ENCODE measurements around the gene PAPPA. TPM values are rescaled to one million over a fixed set of nuclear protein-coding genes. Genes with fewer than 3 reads are reported as not detected.

The PAPPA gene
- total RNA-seq, 1 donor from 2014 or later, result 172 TPM

GRCh38 chr9:116414374-116414773 is 260.8 kb downstream of the PAPPA start:
- Mint-ChIP-seq H3K4me1 (ENCODE audit: low read depth, unreplicated experiment) (peaks cover 8% of the 10 kb centered on the region), H3K36me3 (ENCODE audit: low read depth, unreplicated experiment) (peaks cover 7% of the 10 kb centered on the region), H3K9me3 (ENCODE audit: unreplicated experiment) (no peaks in the 10 kb centered on the region), H3K27me3 (ENCODE audit: low read depth, unreplicated experiment) (no peaks in the 10 kb centered on the region), H3K27ac (ENCODE audit: unreplicated experiment) (no peak overlapping the region), H3K4me3 (ENCODE audit: unreplicated experiment) (no peak overlapping the region)
- H3K36me3 ChIP-seq (ENCODE audit: insufficient read depth, low read length), result no peaks in the 10 kb centered on the region
- no peak overlapping the region for H3K4me2 ChIP-seq (ENCODE audit: low read length)
- H3K27ac ChIP-seq (ENCODE audit: low read depth, low read length), result no peak overlapping the region
- no peaks in the 10 kb centered on the region for H4K20me1 ChIP-seq (ENCODE audit: insufficient read depth, low read length)
- H3K79me2 ChIP-seq (ENCODE audit: insufficient read depth, low read length), result no peaks in the 10 kb centered on the region
- H3K27me3 ChIP-seq (ENCODE audit: insufficient read depth, low read length), result no peaks in the 10 kb centered on the region
- no peak overlapping the region for H3K4me3 ChIP-seq (ENCODE audit: insufficient read depth, low read depth, low read length)
- TF ChIP-seq EZH2 (IDR thresholded peaks at IDR 0.05; ENCODE audit: insufficient read depth, low read length) (no peak), CTCF (IDR thresholded peaks at IDR 0.05; ENCODE audit: insufficient read depth, low read depth, low read length) (no peak)
- no peaks in the 10 kb centered on the region for H3K9me3 ChIP-seq (ENCODE audit: insufficient read depth, low read depth, low read length)
- H3K4me1 ChIP-seq (ENCODE audit: insufficient read depth, low read length), result no peaks in the 10 kb centered on the region
- H2AFZ ChIP-seq (ENCODE audit: low read depth, low read length), result no peak overlapping the region
- no peak overlapping the region for H3K9ac ChIP-seq (ENCODE audit: low read length)
- FAIRE-seq, result no peak
- DNase-seq (ENCODE audit: low read depth), result no peak

- no peak overlapping the region for H3K27ac ChIP-seq (ENCODE audit: low read depth, low read length)
- peaks cover 11% of the 10 kb centered on the region for H3K36me3 Mint-ChIP-seq (ENCODE audit: low read depth, unreplicated experiment)
- H4K20me1 ChIP-seq (ENCODE audit: insufficient read depth, low read length), result no peaks in the 10 kb centered on the region
- H3K4me2 ChIP-seq (ENCODE audit: low read length), result no peak overlapping the region
- H2AFZ ChIP-seq (ENCODE audit: low read depth, low read length), result no peak overlapping the region
- H3K4me1 Mint-ChIP-seq (ENCODE audit: low read depth, unreplicated experiment), result peaks cover 9% of the 10 kb centered on the region
- no peaks in the 10 kb centered on the region for H3K9me3 Mint-ChIP-seq (ENCODE audit: unreplicated experiment)
- no peak for FAIRE-seq
- no peak overlapping the region for H3K4me3 ChIP-seq (ENCODE audit: insufficient read depth, low read depth, low read length)
- no peaks in the 10 kb centered on the region for H3K9me3 ChIP-seq (ENCODE audit: insufficient read depth, low read depth, low read length)
- no peaks in the 10 kb centered on the region for H3K4me1 ChIP-seq (ENCODE audit: insufficient read depth, low read length)
- no peaks in the 10 kb centered on the region for H3K27me3 Mint-ChIP-seq (ENCODE audit: low read depth, unreplicated experiment)
- TF ChIP-seq CTCF (IDR thresholded peaks at IDR 0.05; ENCODE audit: insufficient read depth, low read depth, low read length) (no peak), EZH2 (IDR thresholded peaks at IDR 0.05; ENCODE audit: insufficient read depth, low read length) (no peak)
- H3K36me3 ChIP-seq (ENCODE audit: insufficient read depth, low read length), result no peaks in the 10 kb centered on the region
- H3K79me2 ChIP-seq (ENCODE audit: insufficient read depth, low read length), result no peaks in the 10 kb centered on the region
- no peak overlapping the region for H3K9ac ChIP-seq (ENCODE audit: low read length)
- no peaks in the 10 kb centered on the region for H3K27me3 ChIP-seq (ENCODE audit: insufficient read depth, low read length)
- H3K4me3 Mint-ChIP-seq (ENCODE audit: unreplicated experiment), result no peak overlapping the region
- DNase-seq (ENCODE audit: low read depth), result no peak
- H3K27ac Mint-ChIP-seq (ENCODE audit: unreplicated experiment), result no peak overlapping the region
Observed at GRCh38 chr9:116416421-116416820, 262.8 kb downstream of the PAPPA start.

GRCh38 chr9:116417464-116417863 is 263.9 kb downstream of the PAPPA start:
- Histone ChIP-seq H3K36me3 (ENCODE audit: insufficient read depth, low read length) (no peaks in the 10 kb centered on the region), H3K4me2 (ENCODE audit: low read length) (no peak overlapping the region), H3K9ac (ENCODE audit: low read length) (no peak overlapping the region), H3K27me3 (ENCODE audit: insufficient read depth, low read length) (no peaks in the 10 kb centered on the region), H2AFZ (ENCODE audit: low read depth, low read length) (no peak overlapping the region), H3K4me3 (ENCODE audit: insufficient read depth, low read depth, low read length) (no peak overlapping the region), H4K20me1 (ENCODE audit: insufficient read depth, low read length) (no peaks in the 10 kb centered on the region), H3K79me2 (ENCODE audit: insufficient read depth, low read length) (no peaks in the 10 kb centered on the region), H3K4me1 (ENCODE audit: insufficient read depth, low read length) (no peaks in the 10 kb centered on the region), H3K9me3 (ENCODE audit: insufficient read depth, low read depth, low read length) (no peaks in the 10 kb centered on the region), H3K27ac (ENCODE audit: low read depth, low read length) (no peak overlapping the region)
- no peaks in the 10 kb centered on the region for H3K27me3 Mint-ChIP-seq (ENCODE audit: low read depth, unreplicated experiment)
- DNase-seq (ENCODE audit: low read depth), result no peak
- no peak for FAIRE-seq
- H3K9me3 Mint-ChIP-seq (ENCODE audit: unreplicated experiment), result no peaks in the 10 kb centered on the region
- H3K36me3 Mint-ChIP-seq (ENCODE audit: low read depth, unreplicated experiment), result peaks cover 11% of the 10 kb centered on the region
- TF ChIP-seq EZH2 (IDR thresholded peaks at IDR 0.05; ENCODE audit: insufficient read depth, low read length), result no peak
- TF ChIP-seq CTCF (IDR thresholded peaks at IDR 0.05; ENCODE audit: insufficient read depth, low read depth, low read length), result no peak
- no peak overlapping the region for H3K27ac Mint-ChIP-seq (ENCODE audit: unreplicated experiment)
- no peak overlapping the region for H3K4me3 Mint-ChIP-seq (ENCODE audit: unreplicated experiment)
- H3K4me1 Mint-ChIP-seq (ENCODE audit: low read depth, unreplicated experiment), result peaks cover 9% of the 10 kb centered on the region
